Thyroid gland (tissue), 4 donors: ENCODE results near the gene ZNF525. TPM values are rescaled to one million over a fixed set of nuclear protein-coding genes. Genes with fewer than 3 reads are reported as not detected.

Experiments used
- DNase-seq, 2 donors: peaks; one replicate each; pipeline ENCODE4 v3.0.0-alpha.2; 2019
- H3K27ac ChIP-seq, 3 donors: fragments of 200-600 bp; sonication (generic); 1 replicate in 2 of 3; 2 replicates in 1 of 3; pipeline ENCODE4 v1.5.1; 2016 to 2019; ENCODE audit warnings: mild to moderate bottlenecking in 1 of 3, moderate library complexity in 1 of 3
- H3K27me3 ChIP-seq: fragments of 200-600 bp; sonication (generic); one replicate; pipeline ENCODE4 v1.5.1; 2019
- H3K36me3 ChIP-seq, 2 donors: fragments of 200-600 bp; sonication (generic); one replicate each; pipeline ENCODE4 v1.5.1; 2016 to 2019
- H3K4me1 ChIP-seq, 2 donors: fragments of 200-600 bp; sonication (generic); one replicate each; pipeline ENCODE4 v1.5.1; 2017 to 2019
- H3K4me3 ChIP-seq, 3 donors: fragments of 200-600 bp; sonication (generic); replicated peaks in 1 of 3; 1 replicate in 2 of 3; 2 replicates in 1 of 3; pipeline ENCODE4 v1.5.1; 2016; ENCODE audit warnings: mild to moderate bottlenecking in 1 of 3
- H3K9me3 ChIP-seq: fragments of 200-600 bp; sonication (generic); one replicate; pipeline ENCODE4 v1.5.1; 2017
- POLR2A ChIP-seq, 2 donors: fragments of 450-650 bp; IDR thresholded peaks; one replicate each; pipeline ENCODE4 v1.6.1; 2017; ENCODE audit warnings: antibody characterized with exemption in 2 of 2, mild to moderate bottlenecking in 2 of 2, moderate library complexity in 1 of 2
- WGBS, 2 donors: methylation state at CpG; one replicate each; pipeline ENCODE4 v1.1.5; 2017; 5-methylcytosine and 5-hydroxymethylcytosine counted together
- intact Hi-C: fragments of 100-400 bp; cut with DNase I; formaldehyde crosslinking; loops from one replicate; pipeline ENCODE4 v1.15.1; 2023
- small RNA-seq: library from RNA; depleted of rRNA; stranded (forward); fragments of <200 nt; gene quantifications from one replicate; pipeline ENCODE3, GENCODE V24; 2016
- total RNA-seq, 4 donors: library from RNA; depleted of rRNA; stranded (reverse); fragments of >200 nt; gene quantifications; one replicate each; pipeline ENCODE4 v1.2.3, GENCODE V29; 2016
- TF ChIP-seq, protein P1 (sequence below), 6 experiments: fragments of 200-600 bp in 3 of 6; fragments of 450-650 bp in 3 of 6; sonication (generic) in 3 of 6; IDR thresholded peaks; one replicate each; pipeline ENCODE4 v1.5.1; 2016 to 2019; ENCODE audit warnings: antibody characterized with exemption in 6 of 6, mild to moderate bottlenecking in 2 of 6, inconsistent platforms in 1 of 6, moderate library complexity in 1 of 6

The ZNF525 gene
- total RNA-seq, 4 donors from 2014 or later = 9.6 to 12.1 (median 11.6) TPM

DNA sequence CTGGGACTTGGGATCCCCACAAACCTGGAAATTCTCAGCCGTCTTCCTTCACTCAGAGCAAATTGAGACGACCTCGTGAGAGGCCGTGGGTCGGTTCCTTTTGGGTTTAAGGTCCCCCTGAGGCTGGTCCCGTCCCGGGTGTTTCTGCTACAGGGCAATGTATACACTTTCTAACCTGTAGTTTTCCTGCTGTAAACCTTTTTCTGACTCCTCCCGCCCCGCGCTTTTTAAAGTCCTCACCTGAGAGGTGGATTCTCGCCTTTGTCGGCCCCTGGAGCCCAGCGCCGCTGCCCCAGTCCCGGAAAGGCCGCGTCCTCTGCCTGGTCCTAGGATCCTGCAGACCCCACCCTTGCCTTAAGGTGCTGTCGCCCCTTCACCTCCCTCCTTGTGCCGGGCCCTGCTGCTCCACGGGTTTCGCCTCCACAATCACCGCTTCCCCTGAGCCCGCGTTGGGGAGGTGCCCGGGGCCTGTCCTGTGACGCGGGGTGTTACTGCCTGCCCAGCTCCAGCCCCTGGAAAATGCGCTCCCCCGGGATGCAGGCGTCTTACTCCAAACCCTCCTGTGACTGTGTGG lies 66.7 kb downstream of the ZNF525 start:
- no peaks in the 10 kb centered on the region for H3K9me3 ChIP-seq
- peak overlapping the region; percentile 20 to 66 (median 52) for H3K4me3 ChIP-seq
- H3K27me3 ChIP-seq = no peaks in the 10 kb centered on the region
- H3K4me1 ChIP-seq = peaks cover 5 to 8% of the 10 kb centered on the region in 2 donors
- H3K27ac ChIP-seq = peak overlapping the region in 1 of 3 donors; percentile 69
- no peaks in the 10 kb centered on the region for H3K36me3 ChIP-seq
- 1 to 2% methylated on average over 27 to 30 of the region's 30 CpGs for WGBS, 2 donors
- DNase-seq = peak; percentile 11 to 21
- intact Hi-C loops = loop anchor here (5.0 to 10.0 kb wide), 2 partner anchors 40 to 83 kb away; no protein-coding TSS in a partner anchor
- TF ChIP-seq POLR2A (IDR thresholded peaks at IDR 0.05) = no peak
- TF ChIP-seq, protein P1, sequence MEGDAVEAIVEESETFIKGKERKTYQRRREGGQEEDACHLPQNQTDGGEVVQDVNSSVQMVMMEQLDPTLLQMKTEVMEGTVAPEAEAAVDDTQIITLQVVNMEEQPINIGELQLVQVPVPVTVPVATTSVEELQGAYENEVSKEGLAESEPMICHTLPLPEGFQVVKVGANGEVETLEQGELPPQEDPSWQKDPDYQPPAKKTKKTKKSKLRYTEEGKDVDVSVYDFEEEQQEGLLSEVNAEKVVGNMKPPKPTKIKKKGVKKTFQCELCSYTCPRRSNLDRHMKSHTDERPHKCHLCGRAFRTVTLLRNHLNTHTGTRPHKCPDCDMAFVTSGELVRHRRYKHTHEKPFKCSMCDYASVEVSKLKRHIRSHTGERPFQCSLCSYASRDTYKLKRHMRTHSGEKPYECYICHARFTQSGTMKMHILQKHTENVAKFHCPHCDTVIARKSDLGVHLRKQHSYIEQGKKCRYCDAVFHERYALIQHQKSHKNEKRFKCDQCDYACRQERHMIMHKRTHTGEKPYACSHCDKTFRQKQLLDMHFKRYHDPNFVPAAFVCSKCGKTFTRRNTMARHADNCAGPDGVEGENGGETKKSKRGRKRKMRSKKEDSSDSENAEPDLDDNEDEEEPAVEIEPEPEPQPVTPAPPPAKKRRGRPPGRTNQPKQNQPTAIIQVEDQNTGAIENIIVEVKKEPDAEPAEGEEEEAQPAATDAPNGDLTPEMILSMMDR (IDR thresholded peaks at IDR 0.05) = no peak

Small RNA genes within 50 kb of the gene (small RNA-seq; reads per million reads assigned to genes)
- gene RPL39P36 = not detected

Other genes starting within 250 kb of the ZNF525 start
- gene ZNF415, start 232.8 kb upstream of the ZNF525 start, total RNA-seq = 10 to 100 TPM; 14.5 to 37.6 (median 18.9) TPM
- 10 to 100 TPM; 13.1 to 27.7 (median 19.9) TPM for gene ZNF347, start 206.7 kb upstream of the ZNF525 start, total RNA-seq
- gene ZNF665, start 172.3 kb upstream of the ZNF525 start, total RNA-seq = 1 to 10 TPM; 4.3 to 9.9 (median 7.3) TPM
- gene ZNF677, start 110.8 kb upstream of the ZNF525 start, total RNA-seq = 10 to 100 TPM; 15.7 to 42.1 (median 19.5) TPM
- gene VN1R2, start 107.4 kb upstream of the ZNF525 start, total RNA-seq = not detected
- not detected for gene VN1R4, start 98.0 kb upstream of the ZNF525 start, total RNA-seq
- gene ZNF845, start 32.0 kb upstream of the ZNF525 start, total RNA-seq = 10 to 100 TPM in 1 of 4 donors, 1 to 10 TPM in 3; 6.2 to 10.5 (median 8.8) TPM
- 10 to 100 TPM; 10.4 to 16.9 (median 12.5) TPM for gene ZNF765, start 29.4 kb downstream of the ZNF525 start, total RNA-seq
- 10 to 100 TPM; 11.8 to 15.2 (median 12.6) TPM for gene ZNF761, start 66.3 kb downstream of the ZNF525 start, total RNA-seq
- gene ZNF813, start 102.0 kb downstream of the ZNF525 start, total RNA-seq = 1 to 10 TPM; 4.3 to 7.5 (median 5.4) TPM
- gene ZNF331, start 172.4 kb downstream of the ZNF525 start, total RNA-seq = 10 to 100 TPM; 31.0 to 52.5 (median 38.2) TPM